Ureter (tissue), 1 donor: ENCODE results near the gene IRAG1. TPM values are rescaled to one million over a fixed set of nuclear protein-coding genes. Genes with fewer than 3 reads are reported as not detected.

Experiments used
- DNase-seq: peaks from one replicate; pipeline ENCODE4 v3.0.0-alpha.2; 2020; ENCODE audit warnings: low spot score
- total RNA-seq: library from RNA; stranded (reverse); gene quantifications from one replicate; pipeline ENCODE4 v1.2.4, GENCODE V29; 2023
- donor health status: DM: yes; HTN: yes; CAD: no.

IRAG1 gene
- total RNA-seq, 1 donor from 2014 or later, result 75.5 TPM

- no peak for DNase-seq
These were observed 44.7 kb downstream of the IRAG1 start for GRCh38 chr11:10648871-10649270.

GRCh38 chr11:10646681-10647355, 46.7 kb downstream of the IRAG1 start:
- DNase-seq, result no peak

- DNase-seq, result no peak
These were observed 47.5 kb downstream of the IRAG1 start for GRCh38 chr11:10646005-10646404.

GRCh38 chr11:10645212-10645795, 48.3 kb downstream of the IRAG1 start:
- no peak for DNase-seq

Other genes with a start within 250 kb of the IRAG1 start
- 24.7 TPM for gene AMPD3, start 238.5 kb downstream of the IRAG1 start, total RNA-seq
- gene RNF141, start 152.6 kb downstream of the IRAG1 start, total RNA-seq, result 44.6 TPM
- gene LYVE1, start 125.1 kb downstream of the IRAG1 start, total RNA-seq, result 30.8 TPM
- 42.5 TPM for gene CTR9, start 57.5 kb upstream of the IRAG1 start, total RNA-seq
- 1,147 TPM for gene EIF4G2, start 115.2 kb upstream of the IRAG1 start, total RNA-seq
- 54.0 TPM for gene ZBED5, start 164.3 kb upstream of the IRAG1 start, total RNA-seq